Duodenal mucosa (tissue), 2 donors: ENCODE measurements around the gene ADPRHL1.
"Not testable (repeated sequence)": the region's sequence is repeated elsewhere in the genome, so short reads cannot be mapped to it uniquely, and the experiment has no call there.

Experiments used
- H3K27ac ChIP-seq: one replicate; pipeline ENCODE4 v1.7.0; 2013; ENCODE audit warnings: low read depth, low read length
- H3K27me3 ChIP-seq, 2 donors: one replicate each; pipeline ENCODE4 v1.7.0; 2013; ENCODE audit warnings: low read length in 2 of 2, control low read depth in 1 of 2; ENCODE audit not compliant: insufficient read depth in 2 of 2, control insufficient read depth in 1 of 2
- H3K36me3 ChIP-seq, 2 donors: one replicate each; pipeline ENCODE4 v1.7.0; 2013; ENCODE audit warnings: low read length in 2 of 2, control low read depth in 1 of 2; ENCODE audit not compliant: insufficient read depth in 2 of 2, control insufficient read depth in 1 of 2
- H3K4me1 ChIP-seq, 2 donors: one replicate each; pipeline ENCODE4 v1.7.0; 2013; ENCODE audit warnings: low read length in 2 of 2, control low read depth in 1 of 2; ENCODE audit not compliant: insufficient read depth in 2 of 2, control insufficient read depth in 1 of 2
- H3K4me3 ChIP-seq, 2 donors: one replicate each; pipeline ENCODE4 v1.7.0; 2013; ENCODE audit warnings: low read length in 2 of 2, low read depth in 1 of 2
- H3K9ac ChIP-seq, 2 donors: one replicate each; pipeline ENCODE4 v1.7.0; 2013; ENCODE audit warnings: low read length in 2 of 2, low read depth in 1 of 2
- H3K9me3 ChIP-seq, 2 donors: one replicate each; pipeline ENCODE4 v1.7.0; 2013; ENCODE audit warnings: low read length in 2 of 2, control low read depth in 1 of 2; ENCODE audit not compliant: control insufficient read depth in 1 of 2

The ADPRHL1 gene

DNA sequence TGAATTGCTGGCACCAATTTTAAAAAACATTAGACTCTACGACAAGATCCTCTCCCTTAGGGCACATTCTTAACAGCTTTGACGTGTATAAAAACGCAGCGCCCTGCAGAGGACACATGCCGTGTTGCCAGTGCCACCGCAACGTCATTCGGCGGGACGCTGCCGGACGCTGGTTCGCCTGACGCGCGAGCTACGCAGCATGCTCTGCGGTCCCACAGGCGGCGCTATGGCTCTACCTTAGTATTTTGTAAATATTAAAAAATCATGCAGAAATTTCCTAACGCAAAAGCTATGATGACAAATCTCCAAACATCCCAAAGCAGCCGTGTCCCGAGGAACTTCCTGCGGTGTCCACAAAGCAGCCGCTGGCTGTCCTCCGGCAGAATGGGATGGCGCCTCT lies 4.2 kb upstream of the ADPRHL1 start:
- H3K9me3 ChIP-seq: no peaks in the 10 kb centered on the region
- H3K4me1 ChIP-seq: no peaks in the 10 kb centered on the region
- no peaks in the 10 kb centered on the region for H3K27me3 ChIP-seq
- H3K36me3 ChIP-seq: peaks cover 28 to 62% of the 10 kb centered on the region in 2 donors
- no peak overlapping the region for H3K9ac ChIP-seq
- H3K27ac ChIP-seq: no peak overlapping the region
- H3K4me3 ChIP-seq: no peak overlapping the region

DNA sequence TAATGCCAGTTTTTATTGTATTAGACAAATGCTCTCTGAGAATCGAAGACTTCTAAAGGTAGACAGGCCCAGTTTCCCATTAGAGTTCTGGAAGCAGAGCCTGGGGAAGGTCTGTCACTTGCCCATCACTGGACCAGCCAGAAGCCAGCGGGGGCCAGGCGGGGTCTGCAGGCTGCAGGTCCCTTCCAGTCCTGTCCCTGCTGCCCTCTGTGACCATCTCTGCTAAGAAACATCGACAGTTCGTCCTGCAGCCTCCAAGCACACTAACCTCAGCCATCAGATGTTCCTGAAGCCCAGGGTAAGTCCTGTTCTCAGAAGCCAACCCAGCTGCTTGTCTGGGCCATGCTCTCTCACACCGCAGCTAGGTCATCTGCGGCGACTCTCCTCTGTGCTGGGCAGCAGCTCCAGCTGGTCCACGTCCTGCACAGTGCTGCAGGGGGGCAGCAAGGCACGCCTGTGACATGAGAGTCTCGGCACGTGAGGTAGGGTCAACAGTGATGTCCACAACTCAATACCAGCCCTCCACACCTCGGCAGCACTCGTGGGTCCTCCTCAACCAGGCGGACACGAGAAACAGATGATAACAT lies 2.9 kb upstream of the ADPRHL1 start:
- H3K27me3 ChIP-seq: no peaks in the 10 kb centered on the region
- H3K4me1 ChIP-seq: no peaks in the 10 kb centered on the region
- no peak overlapping the region for H3K9ac ChIP-seq
- peaks cover 24 to 58% of the 10 kb centered on the region in 2 donors for H3K36me3 ChIP-seq
- no peak overlapping the region for H3K4me3 ChIP-seq
- no peak overlapping the region for H3K27ac ChIP-seq
- H3K9me3 ChIP-seq: no peaks in the 10 kb centered on the region

DNA sequence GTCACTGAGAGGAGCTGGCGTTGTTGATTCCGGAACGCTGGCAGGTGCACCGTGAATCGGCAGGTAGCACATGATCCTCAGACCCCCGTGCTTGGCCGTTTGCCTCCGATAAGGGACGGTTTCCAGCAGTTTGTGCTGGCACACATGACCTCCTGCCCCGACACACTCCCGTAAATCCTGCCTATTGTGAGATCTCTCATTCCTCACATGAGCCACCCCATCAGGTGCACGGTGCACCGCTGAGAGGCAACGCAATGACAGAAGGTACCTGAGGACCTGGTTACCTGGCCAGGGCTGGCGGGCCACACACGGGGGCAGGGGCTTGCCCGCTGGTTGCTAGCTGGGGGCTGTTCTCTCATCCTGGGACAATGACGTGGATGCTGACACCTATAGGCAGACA lies 2.1 kb upstream of the ADPRHL1 start:
- Histone ChIP-seq H3K4me3 (no peak overlapping the region), H3K9ac (no peak overlapping the region), H3K27ac (no peak overlapping the region), H3K36me3 (peaks cover 24 to 51% of the 10 kb centered on the region in 2 donors), H3K4me1 (no peaks in the 10 kb centered on the region), H3K9me3 (no peaks in the 10 kb centered on the region), H3K27me3 (no peaks in the 10 kb centered on the region)

DNA sequence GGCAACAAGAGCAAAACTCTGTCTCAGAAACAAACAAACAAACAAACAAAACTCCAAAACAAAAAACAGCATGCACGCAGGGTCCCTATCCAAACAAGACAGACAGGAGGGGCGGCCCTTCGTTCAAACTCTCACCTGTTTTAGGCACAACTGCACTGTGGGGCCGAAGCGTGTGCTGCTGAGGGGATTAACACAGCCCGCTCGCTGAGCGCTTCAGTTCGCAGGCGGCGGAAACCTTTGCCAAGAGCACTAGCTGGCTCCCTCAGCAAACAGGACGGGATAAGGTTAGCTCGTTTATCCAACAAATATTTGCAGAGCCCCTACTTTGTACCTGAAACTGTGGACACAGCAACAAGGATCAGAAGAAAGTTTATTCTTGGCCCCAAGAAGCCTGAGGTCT lies 1.6 kb upstream of the ADPRHL1 start:
- Histone ChIP-seq H3K27me3 (no peaks in the 10 kb centered on the region), H3K4me1 (peaks cover 0 to 2% of the 10 kb centered on the region in 2 donors), H3K9ac (no peak overlapping the region), H3K9me3 (no peaks in the 10 kb centered on the region), H3K36me3 (peaks cover 20 to 46% of the 10 kb centered on the region in 2 donors), H3K4me3 (no peak overlapping the region), H3K27ac (no peak overlapping the region)

DNA sequence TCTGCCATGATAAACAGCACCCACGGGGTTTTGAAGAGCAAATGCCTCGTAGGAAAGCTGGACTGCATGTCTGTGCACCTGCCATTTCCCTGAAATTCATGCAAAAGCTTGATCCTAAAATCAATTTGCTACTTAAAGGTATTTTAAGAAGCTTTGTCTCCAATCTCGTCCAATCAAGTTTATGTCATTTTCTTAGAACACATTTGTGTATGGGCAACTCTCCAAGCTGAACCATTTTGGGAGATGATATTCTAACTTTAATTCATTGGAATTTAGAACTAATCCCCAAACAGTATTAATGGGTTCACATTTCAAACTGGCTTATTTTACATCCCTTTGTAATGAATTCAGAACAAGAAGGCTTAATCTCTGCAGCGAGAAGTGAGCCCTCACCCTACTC lies 822 bp downstream of the ADPRHL1 start:
- no peak overlapping the region for H3K4me3 ChIP-seq
- no peak overlapping the region for H3K27ac ChIP-seq

DNA sequence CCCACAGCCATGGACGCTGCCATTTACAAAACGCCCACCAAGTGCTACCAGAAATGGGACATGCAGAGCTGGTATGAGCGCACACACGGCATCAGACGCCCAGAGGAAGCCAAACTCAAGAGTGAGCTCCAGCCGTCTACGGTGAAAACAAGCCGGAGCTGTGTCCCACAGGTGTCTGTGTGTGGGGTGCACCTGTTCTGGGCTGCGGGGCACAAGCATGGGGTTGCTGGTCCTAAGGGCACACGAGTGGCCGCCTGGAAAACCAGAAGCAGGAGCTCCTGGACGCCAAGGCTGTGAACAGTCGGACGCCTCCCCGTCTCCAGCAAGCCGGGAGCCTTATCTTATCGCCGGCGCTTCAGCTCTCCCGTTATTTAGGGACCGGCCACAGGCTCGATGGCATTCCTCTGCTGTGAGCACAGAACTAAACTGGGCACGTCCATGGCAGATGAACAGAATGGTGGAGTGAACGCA lies 1.3 kb downstream of the ADPRHL1 start:
- peaks cover 5 to 6% of the 10 kb centered on the region in 2 donors for H3K4me1 ChIP-seq
- H3K36me3 ChIP-seq: peaks cover 7 to 25% of the 10 kb centered on the region in 2 donors
- no peaks in the 10 kb centered on the region for H3K9me3 ChIP-seq
- no peak overlapping the region for H3K4me3 ChIP-seq
- no peak overlapping the region for H3K9ac ChIP-seq
- H3K27me3 ChIP-seq: no peaks in the 10 kb centered on the region
- H3K27ac ChIP-seq: no peak overlapping the region

More for the DNA sequence above, 822 bp downstream of the ADPRHL1 start:
- H3K36me3 ChIP-seq: peaks cover 7 to 25% of the 10 kb centered on the region in 2 donors
- no peaks in the 10 kb centered on the region for H3K9me3 ChIP-seq
- no peaks in the 10 kb centered on the region for H3K27me3 ChIP-seq
- no peak overlapping the region for H3K9ac ChIP-seq
- H3K4me1 ChIP-seq: peaks cover 5 to 6% of the 10 kb centered on the region in 2 donors

DNA sequence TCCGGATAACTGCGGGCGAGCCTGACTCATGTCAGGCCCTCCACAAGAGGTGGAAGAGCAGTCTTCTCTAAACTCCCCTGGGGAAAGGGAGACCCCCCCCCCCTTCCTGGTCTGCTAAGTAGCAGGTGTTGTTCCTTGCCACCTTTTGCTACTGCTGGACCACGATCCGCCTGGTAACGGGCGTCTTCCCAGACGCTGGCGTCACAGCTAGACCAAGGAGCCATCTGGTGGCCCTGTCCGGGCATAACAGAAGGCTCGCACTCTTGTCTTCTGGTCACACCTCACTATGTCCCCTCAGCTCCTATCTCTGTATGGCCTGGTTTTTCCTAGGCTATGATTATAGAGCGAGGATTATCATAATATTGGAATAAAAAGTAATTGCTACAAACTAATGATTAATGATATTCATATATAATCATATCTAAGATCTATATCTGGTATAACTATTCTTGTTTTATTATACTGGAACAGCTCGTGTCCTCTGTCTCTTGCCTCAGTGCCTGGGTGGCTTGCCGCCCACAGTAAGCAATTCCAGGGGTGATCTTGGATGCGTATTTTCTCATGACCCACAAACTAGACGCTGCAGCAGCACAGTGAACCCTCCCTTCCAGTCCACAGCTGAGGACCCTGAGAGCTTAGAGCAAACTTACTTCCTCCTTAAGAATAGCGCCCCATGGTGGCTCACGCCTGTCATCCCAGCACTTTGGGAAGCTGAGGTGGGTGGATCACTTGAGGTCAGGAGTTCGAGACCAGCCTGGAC lies 2.2 kb downstream of the ADPRHL1 start:
- not testable (repeated sequence) for H3K27me3 ChIP-seq, H3K9ac ChIP-seq, H3K9me3 ChIP-seq, H3K4me3 ChIP-seq, H3K27ac ChIP-seq
- Histone ChIP-seq H3K36me3 (peaks cover 2 to 18% of the 10 kb centered on the region in 2 donors), H3K4me1 (peaks cover 5 to 10% of the 10 kb centered on the region in 2 donors)

DNA sequence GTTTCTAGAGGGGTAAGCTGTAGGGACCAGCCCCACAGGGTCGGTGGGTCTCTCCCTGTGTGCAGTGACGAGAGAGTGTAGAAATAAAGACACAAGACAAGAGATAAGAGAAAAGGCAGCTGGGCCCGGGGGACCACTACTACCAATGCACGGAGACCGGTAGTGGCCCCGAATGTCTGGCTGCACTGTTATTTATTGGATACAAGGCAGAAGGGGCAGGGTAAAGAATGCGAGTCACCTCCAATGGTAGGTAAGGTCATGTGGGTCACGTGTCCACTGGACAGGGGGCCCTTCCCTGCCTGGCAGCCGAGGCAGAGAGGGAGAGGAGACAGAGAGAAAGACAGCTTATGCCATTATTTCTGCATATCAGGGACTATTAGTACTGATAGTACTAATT lies 2.9 kb downstream of the ADPRHL1 start:
- not testable (repeated sequence) for H3K9me3 ChIP-seq, H3K4me3 ChIP-seq
- peaks cover 5 to 10% of the 10 kb centered on the region in 2 donors for H3K4me1 ChIP-seq

DNA sequence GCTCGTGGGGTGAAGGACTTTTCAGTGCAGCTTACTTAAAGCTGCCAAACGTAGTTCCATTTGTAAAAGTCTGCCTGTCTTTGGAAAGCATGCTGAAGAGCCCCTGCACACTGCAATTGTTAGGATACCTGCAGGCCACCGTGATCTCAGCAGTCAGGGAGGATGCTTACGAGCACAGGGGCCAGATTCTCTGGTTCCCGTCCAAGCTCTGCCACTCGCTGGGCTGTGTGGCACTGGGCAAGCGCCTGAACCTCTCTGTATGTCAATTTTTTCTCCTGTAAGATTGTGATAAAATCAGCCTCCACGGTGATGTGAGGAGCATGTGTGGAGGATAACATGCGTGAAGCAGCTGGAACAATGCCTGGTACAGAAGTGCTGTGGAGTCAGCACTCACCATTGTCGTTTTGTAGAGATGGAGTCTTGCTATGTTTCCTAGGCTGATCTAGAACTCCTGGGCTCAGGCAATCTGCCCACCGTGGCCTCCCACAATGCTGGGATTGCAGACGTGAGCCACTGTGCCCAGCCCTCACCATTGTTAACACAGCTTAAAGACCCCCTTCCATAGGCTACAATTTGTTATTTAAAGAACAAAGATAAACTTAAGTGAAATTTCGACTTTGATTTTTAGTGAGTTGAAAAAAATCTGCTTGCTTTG lies 3.5 kb downstream of the ADPRHL1 start:
- Histone ChIP-seq H3K27ac (peak overlapping the region; percentile 81), H3K9ac (peak overlapping the region; percentile 56 to 66), H3K9me3 (no peaks in the 10 kb centered on the region), H3K27me3 (no peaks in the 10 kb centered on the region), H3K4me1 (peaks cover 5 to 10% of the 10 kb centered on the region in 2 donors), H3K36me3 (peaks cover 0 to 9% of the 10 kb centered on the region in 2 donors), H3K4me3 (peak overlapping the region; percentile 64 to 69)

More for the DNA sequence above, 2.9 kb downstream of the ADPRHL1 start:
- H3K9ac ChIP-seq, H3K27me3 ChIP-seq, H3K27ac ChIP-seq: not testable (repeated sequence)
- H3K36me3 ChIP-seq: peaks cover 0 to 12% of the 10 kb centered on the region in 2 donors
